ENCODE results near the gene RNU1-1.
"Not testable (repeated sequence)": the region's sequence is repeated elsewhere in the genome, so short reads cannot be mapped to it uniquely, and the experiment has no call there.

RNU1-1 gene
- total RNA-seq = 0.15 to 4.1 (median 0.62) reads per million in 17 experiments

GRCh38 chr1:16514107-16515055, at the start of gene RNU1-1:
Gene RNU1-1, minus strand, starts transcription at chr1:16514285.
- DNase-seq = peak; percentile 54 to 80 (median 64)

DNA sequence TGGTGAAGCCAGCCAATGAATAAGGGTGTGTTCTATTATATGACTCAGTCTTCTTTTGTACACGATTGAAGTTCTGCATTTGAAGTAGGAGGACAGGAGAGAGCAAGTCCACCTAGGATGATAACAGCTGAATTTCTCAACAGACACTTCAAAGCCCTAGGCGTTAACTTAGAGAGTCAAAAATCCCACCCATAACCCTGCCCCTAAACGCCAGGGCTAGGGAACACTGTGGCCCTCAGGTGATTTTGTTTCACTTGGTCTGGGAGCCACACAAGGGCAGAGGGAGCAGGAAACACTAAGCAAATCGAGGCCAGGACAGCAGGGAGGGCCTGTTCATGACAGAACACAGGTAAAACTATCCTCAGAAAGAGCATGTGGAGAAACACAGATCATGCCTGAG, 47.0 kb upstream of the RNU1-1 start:
- not testable (repeated sequence) for DNase-seq

GRCh38 chr1:16560498-16560897, 46.4 kb upstream of the RNU1-1 start:
- not testable (repeated sequence) for DNase-seq

DNA sequence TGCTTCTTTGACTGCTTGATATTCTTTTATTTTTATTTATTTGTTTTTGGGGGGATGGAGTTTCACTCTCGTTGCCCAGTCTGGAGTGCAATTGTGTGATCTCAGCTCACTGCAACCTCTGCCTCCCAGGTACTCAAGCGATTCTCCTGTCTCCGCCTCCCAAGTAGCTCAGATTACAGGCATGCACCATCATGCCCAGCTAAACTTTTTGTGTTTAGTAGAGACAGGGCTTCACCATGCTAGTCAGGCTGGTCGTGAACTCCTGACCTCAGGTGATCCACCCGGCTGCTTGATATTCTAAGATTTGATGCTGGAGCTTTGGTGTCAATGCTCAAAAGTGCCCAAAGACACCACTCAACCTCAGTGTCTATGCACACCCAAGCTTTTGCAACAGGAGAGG, 45.6 kb upstream of the RNU1-1 start:
- not testable (repeated sequence) for DNase-seq

- not testable (repeated sequence) for DNase-seq
Measured at GRCh38 chr1:16557034-16557433, 42.9 kb upstream of the RNU1-1 start.

DNA sequence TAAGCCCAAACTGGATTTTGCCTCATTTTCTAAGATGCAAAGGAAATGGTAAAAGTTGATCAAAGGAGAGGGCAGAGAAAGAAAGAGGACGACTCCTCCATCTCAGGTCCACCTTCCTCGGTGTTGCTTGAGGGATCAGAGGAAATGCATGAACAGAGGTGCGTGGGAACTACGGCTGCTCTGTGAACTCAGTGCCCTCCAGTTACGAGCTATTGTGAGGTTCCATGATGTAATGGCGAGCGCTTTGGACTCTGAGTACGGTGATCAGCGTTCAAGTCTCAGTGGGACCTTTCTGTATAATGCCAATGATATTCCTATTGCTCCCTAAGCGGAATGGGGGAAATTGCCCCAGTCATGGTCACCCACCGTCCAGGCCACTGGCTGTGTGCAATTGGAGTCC, 39.2 kb upstream of the RNU1-1 start:
- DNase-seq = not testable (repeated sequence)

DNA sequence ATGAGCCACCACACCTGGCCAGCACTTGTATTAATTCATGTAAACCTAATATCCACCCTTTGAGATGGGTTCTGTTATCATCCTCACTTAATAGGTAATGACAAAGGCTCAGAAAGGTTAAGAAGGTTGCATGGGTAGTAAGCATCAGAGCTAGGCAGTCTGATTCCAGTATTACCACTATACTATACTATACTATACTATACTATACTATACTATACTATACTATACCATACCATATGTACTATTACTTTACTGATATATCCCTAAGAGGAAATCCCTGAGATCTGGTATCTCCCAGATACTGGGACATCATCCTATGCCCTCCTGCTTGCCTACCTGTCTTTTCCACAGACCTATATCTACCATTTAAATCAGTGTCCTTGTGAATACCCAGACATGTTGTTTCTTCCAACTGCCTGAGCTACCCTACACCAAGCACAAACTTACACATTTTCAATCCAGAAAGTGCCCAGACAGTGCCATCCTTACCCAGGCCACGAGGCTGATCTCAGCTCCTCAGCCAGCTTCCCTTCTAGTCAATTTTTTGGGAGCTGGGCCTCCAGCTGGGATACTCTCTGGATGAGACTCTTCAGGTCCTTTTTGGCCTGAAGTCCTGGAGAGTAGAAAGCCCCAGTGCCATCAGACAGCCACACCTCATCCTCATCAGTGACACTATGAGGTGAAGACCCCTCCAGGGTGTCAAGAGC, 36.3 kb upstream of the RNU1-1 start:
- DNase-seq = not testable (repeated sequence)

DNA sequence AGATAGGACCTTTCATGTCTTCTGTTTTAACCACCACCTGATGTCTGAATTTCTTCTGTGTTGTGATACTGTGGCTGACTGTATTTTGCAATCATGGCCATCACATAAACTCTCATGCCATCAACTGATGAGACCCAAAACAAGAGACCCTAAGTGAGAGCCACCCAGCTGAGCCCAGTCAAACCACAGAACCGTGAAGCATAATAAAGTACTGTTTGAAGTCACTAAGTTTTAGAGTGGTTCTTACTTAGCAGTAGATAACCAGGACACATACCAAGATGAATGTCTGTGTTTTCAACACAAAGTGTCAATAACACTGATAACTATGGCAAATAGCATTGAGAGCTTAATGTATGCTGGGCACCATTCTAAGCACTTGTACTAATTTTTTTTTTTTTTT, 35.5 kb upstream of the RNU1-1 start:
- DNase-seq = not testable (repeated sequence)

DNA sequence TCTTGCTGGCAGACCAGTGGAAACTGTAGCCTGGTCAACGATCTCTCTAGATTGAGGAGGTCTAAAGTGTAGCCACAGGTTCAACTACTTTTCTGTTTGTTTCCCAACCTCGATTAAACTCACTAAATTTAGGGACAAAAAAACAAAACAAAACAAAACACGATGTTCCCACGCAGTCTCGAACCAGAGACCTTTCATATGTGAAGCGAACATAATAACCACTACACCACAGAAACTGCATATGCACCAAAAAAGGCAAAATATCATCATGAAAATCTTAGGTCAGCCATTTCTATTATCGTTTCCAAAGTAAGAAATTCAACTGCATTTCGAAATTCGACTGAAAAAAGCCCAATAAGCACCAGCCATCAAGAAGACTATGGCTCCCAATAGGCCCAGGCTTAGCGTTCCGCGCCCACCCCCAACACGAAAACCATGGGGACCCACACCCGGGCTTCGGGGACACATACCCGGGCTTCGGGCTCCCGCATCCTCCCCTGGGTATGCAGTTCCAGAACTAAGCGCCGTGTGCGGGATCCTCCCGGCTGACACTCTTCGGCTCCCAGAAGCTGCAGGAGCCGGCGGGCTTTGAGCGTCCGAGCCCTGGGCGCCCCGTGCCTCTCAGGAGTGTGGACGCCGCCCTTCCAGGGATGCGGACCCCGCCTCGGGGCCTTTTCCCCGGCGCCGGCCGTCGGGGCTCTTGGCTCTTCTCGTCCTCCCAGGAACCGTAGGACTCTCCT, 33.6 kb upstream of the RNU1-1 start:
- not testable (repeated sequence) for DNase-seq

DNA sequence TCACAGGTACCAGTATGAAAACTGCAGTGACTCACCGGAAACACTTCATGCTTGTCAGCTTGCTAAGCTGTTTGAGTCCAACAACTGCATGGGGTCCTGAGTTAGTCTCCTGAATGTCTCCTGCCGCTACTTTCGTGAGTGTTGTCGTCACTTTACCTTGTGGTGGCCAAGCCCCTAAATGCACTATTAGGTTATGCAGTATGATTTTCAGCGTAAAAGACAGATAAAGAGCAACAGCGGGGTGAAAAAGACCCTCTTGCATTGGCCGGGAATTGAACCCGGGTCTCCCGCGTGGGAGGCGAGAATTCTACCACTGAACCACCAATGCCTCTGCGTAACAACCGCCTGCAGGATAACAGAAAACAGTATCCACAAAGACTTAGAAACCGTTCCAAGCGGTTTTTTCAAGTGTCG, 31.6 kb upstream of the RNU1-1 start:
- DNase-seq = not testable (repeated sequence)

GRCh38 chr1:16540421-16540893, 26.4 kb upstream of the RNU1-1 start:
- peak in 3 of 4 experiments; percentile 23 to 55 (median 39) for DNase-seq

DNA sequence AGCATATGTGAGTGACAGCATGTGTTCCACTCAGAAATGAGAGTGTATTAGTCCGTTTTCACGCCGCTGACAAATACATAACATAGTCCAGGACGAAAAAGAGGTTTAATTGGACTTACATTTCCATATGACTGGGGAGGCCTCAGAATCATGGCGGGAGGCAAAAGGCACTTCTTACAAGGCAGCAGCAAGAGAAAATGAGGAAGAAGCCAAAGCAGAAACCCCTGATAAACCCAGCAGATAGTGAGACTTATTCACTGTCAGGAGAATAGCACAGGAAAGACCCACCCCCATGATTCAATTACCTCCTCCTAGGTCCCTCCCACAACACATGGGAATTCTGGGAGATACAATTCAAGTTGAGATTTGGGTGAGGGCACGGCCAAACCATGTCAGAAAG, 23.4 kb upstream of the RNU1-1 start:
- DNase-seq = not testable (repeated sequence)

DNA sequence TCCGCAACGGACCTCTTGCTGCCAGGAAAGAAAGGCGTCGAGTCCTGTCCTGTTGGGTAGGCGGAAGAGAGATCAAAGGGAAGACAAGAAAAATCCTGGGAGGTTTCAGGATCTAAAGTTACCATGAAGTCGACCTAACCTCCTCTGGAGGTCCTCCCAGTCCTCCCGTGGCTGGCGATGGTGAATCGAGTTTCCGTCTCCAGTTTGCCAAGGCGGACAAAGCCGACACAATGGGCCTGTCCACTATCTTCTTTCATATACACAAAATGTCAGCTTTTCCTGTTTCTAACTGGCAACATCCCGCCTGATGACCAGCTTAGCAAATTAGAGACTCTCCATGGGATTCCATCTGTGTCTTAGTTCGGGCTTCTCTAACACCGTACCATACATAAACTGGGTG, 22.7 kb upstream of the RNU1-1 start:
- DNase-seq = not testable (repeated sequence)

DNA sequence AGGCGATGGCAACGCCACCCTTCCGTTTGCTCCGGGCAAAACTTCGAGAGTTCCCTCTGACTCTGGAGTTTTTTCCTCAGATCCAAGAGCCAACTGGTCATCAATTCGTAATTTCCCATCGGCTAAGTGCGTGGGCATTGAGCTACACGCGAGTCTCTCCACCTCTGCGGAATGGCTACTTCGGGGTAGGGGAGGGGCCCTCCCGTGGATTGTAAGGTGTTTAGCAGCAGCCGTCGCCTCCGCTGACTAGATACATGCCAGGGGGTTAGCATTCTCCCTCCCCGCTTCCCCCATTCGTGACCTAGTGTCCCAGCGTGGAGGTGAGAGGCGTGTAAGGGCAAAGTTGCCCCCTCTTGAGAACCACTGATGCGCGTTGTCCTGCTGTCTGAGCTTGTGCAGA, 21.8 kb upstream of the RNU1-1 start:
- not testable (repeated sequence) for DNase-seq

DNA sequence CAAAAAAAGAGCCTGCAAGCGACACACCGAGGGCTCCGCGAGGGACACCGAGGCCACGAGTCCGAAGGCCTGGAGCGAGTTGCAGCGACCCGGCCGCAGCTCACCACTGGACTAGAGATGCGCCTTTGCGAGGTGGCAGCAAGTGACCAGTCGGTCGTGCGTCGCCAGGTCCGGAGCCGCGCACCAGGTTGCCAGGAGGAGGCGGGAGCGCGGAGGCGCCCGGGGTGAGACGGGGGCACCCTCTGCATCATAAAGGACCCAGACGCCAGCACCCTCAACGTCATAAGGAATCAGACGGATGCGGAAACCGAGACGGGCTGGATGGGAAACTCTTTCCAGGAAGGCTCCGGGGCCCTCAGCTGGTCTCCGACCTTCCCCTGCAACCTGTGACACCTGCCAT, 21.4 kb upstream of the RNU1-1 start:
- DNase-seq = peak in 1 of 4 experiments; percentile 2

DNA sequence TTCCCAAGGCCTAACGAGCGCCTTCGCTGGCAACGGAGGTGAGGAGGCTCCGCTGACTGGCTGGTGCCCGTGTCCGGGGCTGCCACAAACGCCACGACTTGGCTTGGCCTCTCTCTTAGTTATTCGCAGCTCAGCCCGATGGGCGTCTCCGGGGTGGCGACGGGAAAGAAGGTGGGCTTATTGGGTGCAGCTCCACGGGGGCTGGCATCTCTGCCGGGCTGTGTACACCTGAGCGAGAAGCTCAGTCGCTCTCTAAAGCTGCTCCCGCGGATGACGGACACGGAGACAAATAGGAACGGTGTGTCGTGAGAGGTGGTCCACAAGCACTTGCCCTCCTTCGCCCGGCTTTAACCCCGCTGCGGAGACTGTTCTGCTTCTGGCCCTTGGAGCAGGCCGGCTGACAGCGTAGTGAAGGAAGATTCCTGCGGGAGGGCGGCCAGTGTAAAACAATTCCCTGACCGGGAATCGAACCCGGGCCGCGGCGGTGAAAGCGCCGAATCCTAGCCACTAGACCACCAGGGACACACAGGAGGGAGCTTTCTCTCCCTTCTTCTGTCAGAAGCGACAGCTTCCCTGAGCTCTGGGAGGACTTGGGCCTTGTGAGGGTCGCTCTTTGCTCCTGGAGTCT, 20.9 kb upstream of the RNU1-1 start:
- DNase-seq = peak in 1 of 4 experiments; percentile 3

DNA sequence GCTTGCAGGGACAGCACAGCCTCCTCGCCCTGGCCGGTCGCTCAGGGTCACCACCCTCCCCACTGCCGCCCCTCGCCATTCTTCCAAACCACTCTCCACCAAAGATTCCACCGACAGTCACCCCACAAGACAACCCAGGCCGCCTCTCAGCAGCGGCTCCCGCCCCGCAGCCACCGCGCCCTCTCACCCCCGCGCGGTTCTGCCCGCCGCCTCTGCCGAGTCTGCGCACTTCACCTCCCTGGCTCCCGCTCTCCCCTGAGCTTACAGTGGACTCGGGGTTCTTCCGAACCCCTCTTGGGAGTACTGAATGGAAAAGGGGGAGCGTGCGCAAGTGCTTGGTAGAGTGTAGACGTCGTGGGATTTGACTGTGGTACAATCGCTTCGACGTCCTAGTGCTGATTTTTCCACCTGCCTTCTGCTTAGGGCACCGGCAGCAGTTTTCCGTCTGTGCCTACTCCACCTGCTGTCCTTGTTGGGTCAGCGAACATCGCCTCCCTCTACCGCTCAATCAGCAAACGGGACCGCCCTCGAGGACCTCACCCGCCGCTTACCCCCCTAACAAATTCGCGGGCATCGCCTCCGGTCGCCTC, 20.2 kb upstream of the RNU1-1 start:
- not testable (repeated sequence) for DNase-seq

DNA sequence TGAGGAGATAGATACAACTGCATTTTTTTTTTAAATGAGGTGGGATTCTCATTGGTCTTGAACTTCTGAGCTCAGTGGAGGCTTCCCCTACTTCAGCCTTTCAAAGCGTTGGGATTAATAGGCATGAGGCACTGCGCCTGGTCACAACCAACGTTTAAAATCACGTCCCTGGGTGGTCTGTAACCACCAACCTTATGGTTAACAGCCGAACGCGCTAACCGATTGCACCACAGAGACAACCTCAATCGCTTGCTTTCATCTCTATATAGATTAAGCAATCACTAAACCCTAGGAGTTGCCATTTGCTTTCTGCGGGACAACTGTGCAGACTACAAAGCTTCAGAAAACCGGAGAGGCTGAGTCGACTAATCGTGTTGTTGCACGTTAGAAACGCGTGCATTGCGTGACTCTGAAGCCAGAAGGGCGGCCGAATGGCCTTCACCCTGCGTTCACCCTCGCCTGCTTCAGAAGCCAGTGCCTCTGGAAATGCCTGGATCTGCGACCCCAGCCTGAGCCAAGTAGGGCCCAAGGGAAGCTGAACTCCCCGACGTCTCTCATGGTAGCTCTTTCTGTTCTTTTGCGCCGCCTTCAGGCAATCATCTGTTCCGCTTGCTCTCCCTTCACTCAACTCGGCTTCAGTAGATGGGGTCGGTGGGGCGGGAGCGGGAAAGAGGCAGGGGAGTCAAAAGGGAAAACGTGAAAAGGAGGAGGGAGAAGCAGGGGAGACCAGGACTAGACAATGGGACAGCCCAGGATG, 18.3 kb upstream of the RNU1-1 start:
- not testable (repeated sequence) for DNase-seq

- DNase-seq = not testable (repeated sequence)
Measured at GRCh38 chr1:16528338-16528737, 14.3 kb upstream of the RNU1-1 start.

DNA sequence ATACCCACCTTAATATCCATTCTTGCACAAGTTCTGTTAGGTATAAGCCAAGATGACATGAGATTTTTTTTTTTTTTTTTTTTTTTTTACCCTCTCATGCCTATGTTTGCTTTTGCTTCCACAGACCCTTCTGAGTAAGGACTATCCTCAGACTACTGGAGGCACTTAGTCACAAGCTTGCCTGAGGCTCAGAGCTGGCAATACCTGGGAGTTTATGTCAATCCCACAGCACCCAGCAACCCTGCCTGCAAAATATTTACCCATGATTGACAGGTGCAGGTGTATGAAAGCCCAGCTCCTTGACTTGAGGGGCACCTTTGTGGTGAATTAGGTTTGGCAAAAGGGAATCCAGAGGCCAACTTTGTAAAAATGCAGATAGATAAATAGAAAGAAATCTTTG, 11.7 kb upstream of the RNU1-1 start:
- not testable (repeated sequence) for DNase-seq

DNA sequence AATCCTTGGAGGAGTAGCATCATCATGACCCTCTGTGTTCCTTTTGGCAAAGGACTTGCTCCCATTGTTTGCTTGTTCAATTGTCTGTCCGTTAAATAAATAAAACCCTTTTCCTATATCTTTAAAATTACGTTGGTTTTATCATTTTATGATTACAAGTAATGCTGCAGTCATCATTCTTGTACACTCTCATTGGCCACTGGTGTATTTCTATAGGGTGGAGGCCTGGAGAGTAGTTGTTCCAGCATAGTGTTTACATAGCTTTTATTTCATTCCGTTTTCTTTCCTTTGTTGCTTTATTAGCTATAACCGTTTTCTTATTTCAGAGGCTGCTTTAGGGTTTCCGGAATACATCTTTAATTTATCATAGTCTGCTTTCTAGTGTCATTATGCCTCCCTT, 7.6 kb upstream of the RNU1-1 start:
- DNase-seq = not testable (repeated sequence)

Data from suppressor macrophage (primary cell).